Uterus (tissue), 4 donors: Measurements from ENCODE around the gene MBP. TPM values are rescaled to one million over a fixed set of nuclear protein-coding genes. Genes with fewer than 3 reads are reported as not detected.

ENCODE experiments used
- DNase-seq, 2 donors: peaks; one replicate each; pipeline ENCODE4 v3.0.0-alpha.2; 2019 to 2020
- H3K27ac ChIP-seq, 2 donors: fragments of 200-600 bp; sonication (generic); 1 replicate in 1 of 2; 2 replicates in 1 of 2; pipeline ENCODE4 v1.5.1; 2016 to 2018
- H3K27me3 ChIP-seq, 2 donors: fragments of 200-600 bp; sonication (generic); one replicate each; pipeline ENCODE4 v1.5.1; 2018 to 2019; ENCODE audit warnings: control low read depth in 1 of 2
- H3K36me3 ChIP-seq, 2 donors: fragments of 200-600 bp; sonication (generic); one replicate each; pipeline ENCODE4 v1.5.1; 2019; ENCODE audit warnings: control low read depth in 1 of 2
- H3K4me1 ChIP-seq, 2 donors: fragments of 200-600 bp; sonication (generic); one replicate each; pipeline ENCODE4 v1.5.1; 2018 to 2019; ENCODE audit warnings: control low read depth in 1 of 2
- H3K4me3 ChIP-seq, 2 donors: fragments of 200-600 bp; sonication (generic); 1 replicate in 1 of 2; 2 replicates in 1 of 2; pipeline ENCODE4 v1.5.1; 2018 to 2019; ENCODE audit warnings: mild to moderate bottlenecking in 1 of 2
- H3K9me3 ChIP-seq, 2 donors: fragments of 200-600 bp; sonication (generic); one replicate each; pipeline ENCODE4 v1.5.1; 2019; ENCODE audit warnings: control low read depth in 1 of 2
- CTCF ChIP-seq, 4 experiments: fragments of 200-600 bp in 2 of 4; fragments of 450-650 bp in 2 of 4; sonication (generic) in 2 of 4; IDR thresholded peaks; one replicate each; pipeline ENCODE4 v1.5.1; 2016 to 2019; ENCODE audit warnings: antibody characterized with exemption in 4 of 4, mild to moderate bottlenecking in 2 of 4, moderate library complexity in 1 of 4
- POLR2A ChIP-seq, 2 donors: fragments of 450-650 bp; IDR thresholded peaks; one replicate each; pipeline ENCODE4 v1.6.1; 2016; ENCODE audit warnings: antibody characterized with exemption in 2 of 2, mild to moderate bottlenecking in 1 of 2, moderate library complexity in 1 of 2
- intact Hi-C: fragments of 100-400 bp; cut with DNase I; formaldehyde crosslinking; loops from one replicate; pipeline ENCODE4 v1.15.1; 2023; ENCODE audit warnings: low total_unique reads
- total RNA-seq, 4 donors: library from RNA; depleted of rRNA in 3 of 4; stranded (reverse); fragments of >200 nt in 3 of 4; gene quantifications; one replicate each; pipeline versions ENCODE4 v1.1.0 to v1.2.4, GENCODE V29; 2014 to 2023
- donor health status: DM: yes; HTN: yes; CAD: no.

Gene MBP
- total RNA-seq, 4 donors from 2014 or later = 12.1 to 52.2 (median 19.8) TPM

- Histone ChIP-seq H3K4me3 (no peak overlapping the region), H3K27ac (no peak overlapping the region), H3K36me3 (no peaks in the 10 kb centered on the region), H3K9me3 (no peaks in the 10 kb centered on the region), H3K27me3 (no peaks in the 10 kb centered on the region), H3K4me1 (no peaks in the 10 kb centered on the region)
- intact Hi-C loops = no loop called here
- TF ChIP-seq POLR2A (IDR thresholded peaks at IDR 0.05) = no peak
- TF ChIP-seq CTCF (IDR thresholded peaks at IDR 0.05) = no peak
- DNase-seq = no peak
Observed at GRCh38 chr18:77004555-77005380, 127.8 kb downstream of the MBP start.

- DNase-seq = no peak
- H3K27me3 ChIP-seq = no peaks in the 10 kb centered on the region
- no peaks in the 10 kb centered on the region for H3K36me3 ChIP-seq
- no peaks in the 10 kb centered on the region for H3K9me3 ChIP-seq
- H3K27ac ChIP-seq = no peak overlapping the region
- H3K4me3 ChIP-seq = no peak overlapping the region
- intact Hi-C loops = no loop called here
- TF ChIP-seq POLR2A (IDR thresholded peaks at IDR 0.05) (no peak), CTCF (IDR thresholded peaks at IDR 0.05) (no peak)
- no peaks in the 10 kb centered on the region for H3K4me1 ChIP-seq
Observed at GRCh38 chr18:77003316-77003715, 129.3 kb downstream of the MBP start.

DNA sequence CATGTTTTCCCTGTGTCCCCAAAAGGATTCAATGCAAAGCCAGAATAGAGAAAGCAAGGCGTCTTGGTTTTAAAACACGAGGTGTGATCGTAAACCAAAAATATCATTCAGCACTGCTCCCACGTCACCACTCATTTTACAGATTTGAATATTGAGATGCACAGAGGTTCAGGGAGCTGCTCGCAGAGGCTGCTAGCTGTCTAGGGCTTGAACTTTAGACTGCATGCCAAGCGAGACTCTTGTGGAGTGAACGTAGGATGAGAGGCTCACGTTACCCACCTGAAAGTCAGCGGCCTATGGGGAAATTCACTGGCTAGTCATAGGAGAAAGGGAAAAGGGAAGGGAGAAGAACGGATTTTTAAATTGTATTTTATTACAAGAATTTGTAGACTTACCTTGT lies 130.1 kb downstream of the MBP start:
- Histone ChIP-seq H3K4me1 (no peaks in the 10 kb centered on the region), H3K27ac (no peak overlapping the region), H3K9me3 (no peaks in the 10 kb centered on the region), H3K4me3 (no peak overlapping the region), H3K27me3 (no peaks in the 10 kb centered on the region), H3K36me3 (no peaks in the 10 kb centered on the region)
- intact Hi-C loops = no loop called here
- TF ChIP-seq POLR2A (IDR thresholded peaks at IDR 0.05) (no peak), CTCF (IDR thresholded peaks at IDR 0.05) (no peak)
- no peak for DNase-seq

GRCh38 chr18:77001979-77002378 lies 130.6 kb downstream of the MBP start:
- H3K27ac ChIP-seq = no peak overlapping the region
- no peak for DNase-seq
- H3K9me3 ChIP-seq = no peaks in the 10 kb centered on the region
- no peaks in the 10 kb centered on the region for H3K27me3 ChIP-seq
- no peaks in the 10 kb centered on the region for H3K4me1 ChIP-seq
- TF ChIP-seq POLR2A (IDR thresholded peaks at IDR 0.05) = no peak
- no peak for TF ChIP-seq CTCF (IDR thresholded peaks at IDR 0.05)
- no peaks in the 10 kb centered on the region for H3K36me3 ChIP-seq
- intact Hi-C loops = no loop called here
- no peak overlapping the region for H3K4me3 ChIP-seq

- Histone ChIP-seq H3K4me1 (no peaks in the 10 kb centered on the region), H3K9me3 (no peaks in the 10 kb centered on the region), H3K36me3 (no peaks in the 10 kb centered on the region), H3K4me3 (no peak overlapping the region), H3K27me3 (no peaks in the 10 kb centered on the region), H3K27ac (peak overlapping the region; percentile 20 to 50)
- no peak for DNase-seq
- TF ChIP-seq CTCF (IDR thresholded peaks at IDR 0.05) = no peak
- TF ChIP-seq POLR2A (IDR thresholded peaks at IDR 0.05) = no peak
- intact Hi-C loops = no loop called here
Observed at GRCh38 chr18:77001041-77001440, 131.5 kb downstream of the MBP start.
